Esophagus muscularis mucosa (tissue), 4 donors: Measurements from ENCODE around the gene ACSF3. TPM values are rescaled to one million over a fixed set of nuclear protein-coding genes. Genes with fewer than 3 reads are reported as not detected.

Experiments
- DNase-seq: peaks from one replicate; pipeline ENCODE4 v3.0.0-alpha.2; 2017; ENCODE audit errors: extremely low spot score
- H3K27ac ChIP-seq, 4 donors: fragments of 200-600 bp; sonication (generic); replicated peaks in 1 of 4; 1 replicate in 3 of 4; 2 replicates in 1 of 4; pipeline ENCODE4 v1.5.1; 2016 to 2019; ENCODE audit warnings: mild to moderate bottlenecking in 1 of 4
- H3K27me3 ChIP-seq, 4 donors: fragments of 200-600 bp; sonication (generic); one replicate each; pipeline versions ENCODE4 v1.5.1 to v1.6.0; 2016 to 2019
- H3K36me3 ChIP-seq, 4 donors: fragments of 200-600 bp; sonication (generic); one replicate each; pipeline ENCODE4 v1.5.1; 2016 to 2019
- H3K4me1 ChIP-seq, 4 donors: fragments of 200-600 bp; sonication (generic); one replicate each; pipeline ENCODE4 v1.5.1; 2016 to 2019
- H3K4me3 ChIP-seq, 4 donors: fragments of 200-600 bp; sonication (generic); 1 replicate in 2 of 4; 2 replicates in 2 of 4; pipeline ENCODE4 v1.5.1; 2016 to 2019; ENCODE audit warnings: mild to moderate bottlenecking in 4 of 4, moderate library complexity in 1 of 4
- H3K9me3 ChIP-seq, 4 donors: fragments of 200-600 bp; sonication (generic); 1 replicate in 3 of 4; 2 replicates in 1 of 4; pipeline ENCODE4 v1.5.1; 2016 to 2019
- CTCF ChIP-seq, 3 experiments: fragments of 200-600 bp in 2 of 3; fragments of 450-650 bp in 1 of 3; sonication (generic) in 2 of 3; IDR thresholded peaks; one replicate each; pipeline ENCODE4 v1.5.1; 2017 to 2019; ENCODE audit warnings: antibody characterized with exemption in 3 of 3, mild to moderate bottlenecking in 2 of 3, moderate library complexity in 1 of 3
- EP300 ChIP-seq: sonication (generic); formaldehyde crosslinking; IDR thresholded peaks from one replicate; pipeline ENCODE4 v1.6.1; 2017; ENCODE audit warnings: antibody characterized with exemption
- POLR2A ChIP-seq: fragments of 450-650 bp; IDR thresholded peaks from one replicate; pipeline ENCODE4 v1.6.1; 2017; ENCODE audit warnings: antibody characterized with exemption, moderate library complexity, mild to moderate bottlenecking, low read depth
- POLR2AphosphoS5 ChIP-seq, 2 donors: sonication (generic); formaldehyde crosslinking; IDR thresholded peaks; one replicate each; pipeline ENCODE4 v1.6.1; 2017; ENCODE audit warnings: antibody characterized with exemption in 2 of 2
- WGBS: methylation state at CpG from one replicate; pipeline ENCODE4 v1.1.5; 2018; 5-methylcytosine and 5-hydroxymethylcytosine counted together
- intact Hi-C: fragments of 100-400 bp; cut with DNase I; formaldehyde crosslinking; loops from one replicate; pipeline ENCODE4 v1.15.1; 2023
- total RNA-seq, 4 donors: library from RNA; depleted of rRNA; stranded (reverse); fragments of >200 nt; gene quantifications; one replicate each; pipeline versions ENCODE4 v1.1.0 to v1.2.1, GENCODE V29; 2016

The ACSF3 gene
- total RNA-seq, 4 donors from 2014 or later = 23.5 to 29.8 (median 27.2) TPM

GRCh38 chr16:89159066-89159849 is 65.6 kb downstream of the ACSF3 start:
- intact Hi-C loops = no loop called here
- Histone ChIP-seq H3K36me3 (no peaks in the 10 kb centered on the region), H3K4me3 (no peak overlapping the region), H3K27me3 (peaks cover 0 to 46% (median under 1%) of the 10 kb centered on the region in 4 donors), H3K9me3 (no peaks in the 10 kb centered on the region), H3K27ac (no peak overlapping the region), H3K4me1 (peaks cover 29 to 35% (median 29%) of the 10 kb centered on the region in 4 donors)
- TF ChIP-seq EP300 (no peak), POLR2AphosphoS5 (IDR thresholded peaks at IDR 0.05) (no peak), POLR2A (no peak), CTCF (IDR thresholded peaks at IDR 0.05) (no peak)
- DNase-seq = no peak
- WGBS = 52% methylated on average over 9 of the region's 48 CpGs

DNA sequence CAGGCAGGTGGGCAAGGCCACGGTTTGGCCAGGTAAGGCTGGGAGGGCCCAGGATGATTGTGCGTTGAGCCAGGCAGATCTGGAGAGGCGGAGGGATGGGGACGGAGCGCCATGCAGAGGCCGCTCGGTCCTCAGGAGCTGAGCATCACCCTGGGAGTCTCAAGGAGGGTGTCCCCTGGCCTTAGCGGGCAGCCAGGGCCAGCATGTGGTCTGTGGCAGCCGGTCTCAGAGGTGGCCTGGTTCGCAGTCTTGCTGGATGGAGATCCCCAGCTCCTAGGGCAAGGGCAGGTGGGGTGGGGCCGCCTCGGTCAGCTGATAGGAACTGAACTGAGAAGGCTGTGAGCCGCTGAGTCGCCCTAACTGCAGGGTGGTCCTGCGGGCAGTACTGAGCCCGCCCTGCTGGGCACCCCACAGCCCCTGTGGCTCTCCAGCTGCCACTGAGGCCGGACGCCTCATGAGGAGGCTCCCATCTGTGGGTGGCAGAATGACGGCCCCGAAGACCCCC is 66.2 kb downstream of the ACSF3 start:
- Histone ChIP-seq H3K36me3 (no peaks in the 10 kb centered on the region), H3K4me3 (no peak overlapping the region), H3K27me3 (peaks cover 0 to 52% (median 3%) of the 10 kb centered on the region in 4 donors), H3K27ac (no peak overlapping the region), H3K4me1 (peaks cover 22 to 28% (median 23%) of the 10 kb centered on the region in 4 donors), H3K9me3 (no peaks in the 10 kb centered on the region)
- no peak for DNase-seq
- TF ChIP-seq CTCF (IDR thresholded peaks at IDR 0.05) = no peak
- 83% methylated on average over 4 of the region's 20 CpGs for WGBS
- intact Hi-C loops = loop anchor here (10.0 kb wide), 2 partner anchors 215 to 415 kb away; no protein-coding TSS in a partner anchor

- no peak overlapping the region for H3K4me3 ChIP-seq
- whole genome bisulfite sequencing = 84% methylated on average over 15 of the region's 29 CpGs
- no peak overlapping the region for H3K27ac ChIP-seq
- H3K27me3 ChIP-seq = peaks cover 0 to 61% (median 7%) of the 10 kb centered on the region in 4 donors
- TF ChIP-seq POLR2AphosphoS5 (IDR thresholded peaks at IDR 0.05) = no peak
- no peak for TF ChIP-seq CTCF (IDR thresholded peaks at IDR 0.05)
- no peak for TF ChIP-seq EP300
- TF ChIP-seq POLR2A = no peak
- H3K4me1 ChIP-seq = peaks cover 10 to 16% (median 11%) of the 10 kb centered on the region in 4 donors
- DNase-seq = no peak
- intact Hi-C loops = loop anchor here (10.0 kb wide), 2 partner anchors 216 to 416 kb away; no protein-coding TSS in a partner anchor
- H3K36me3 ChIP-seq = no peaks in the 10 kb centered on the region
- H3K9me3 ChIP-seq = no peaks in the 10 kb centered on the region
Observed at GRCh38 chr16:89160977-89161701, 67.5 kb downstream of the ACSF3 start.

GRCh38 chr16:89161763-89162713 is 68.4 kb downstream of the ACSF3 start:
- no peak for TF ChIP-seq POLR2A
- H3K4me3 ChIP-seq = no peak overlapping the region
- intact Hi-C loops = loop anchor here (10.0 kb wide), 2 partner anchors 217 to 417 kb away; no protein-coding TSS in a partner anchor
- 88% methylated on average over 38 of the region's 40 CpGs for WGBS
- H3K27ac ChIP-seq = no peak overlapping the region
- H3K4me1 ChIP-seq = peaks cover 4 to 10% (median 5%) of the 10 kb centered on the region in 4 donors
- H3K27me3 ChIP-seq = peaks cover 0 to 70% (median 12%) of the 10 kb centered on the region in 4 donors
- no peaks in the 10 kb centered on the region for H3K9me3 ChIP-seq
- H3K36me3 ChIP-seq = no peaks in the 10 kb centered on the region
- DNase-seq = no peak
